ENCODE results near the gene RALBP1. TPM values are rescaled to one million over a fixed set of nuclear protein-coding genes. Genes with fewer than 3 reads are reported as not detected.

Gene RALBP1
- total RNA-seq, 1 experiment from 2014 or later: 66.2 TPM

DNA sequence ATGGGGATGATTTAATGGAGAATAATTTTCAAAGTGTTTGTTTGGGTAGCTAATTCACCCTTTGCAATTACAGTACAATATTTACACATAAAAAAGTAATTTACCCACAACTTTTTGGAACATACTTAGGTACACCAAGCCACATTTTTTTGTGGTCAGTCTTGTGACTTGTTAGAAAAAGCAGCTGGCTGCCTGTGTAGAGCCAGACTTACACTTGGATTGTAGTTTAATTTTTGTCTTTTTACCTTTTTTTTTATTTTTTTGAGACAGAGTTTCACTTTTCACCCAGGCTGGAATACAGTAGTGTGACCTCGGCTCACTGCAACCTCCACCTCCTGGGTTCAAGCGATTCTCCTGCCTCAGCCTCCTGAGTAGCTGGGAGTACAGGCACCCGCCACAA, 45.4 kb downstream of the RALBP1 start (continued):
- TF ChIP-seq, protein P1, sequence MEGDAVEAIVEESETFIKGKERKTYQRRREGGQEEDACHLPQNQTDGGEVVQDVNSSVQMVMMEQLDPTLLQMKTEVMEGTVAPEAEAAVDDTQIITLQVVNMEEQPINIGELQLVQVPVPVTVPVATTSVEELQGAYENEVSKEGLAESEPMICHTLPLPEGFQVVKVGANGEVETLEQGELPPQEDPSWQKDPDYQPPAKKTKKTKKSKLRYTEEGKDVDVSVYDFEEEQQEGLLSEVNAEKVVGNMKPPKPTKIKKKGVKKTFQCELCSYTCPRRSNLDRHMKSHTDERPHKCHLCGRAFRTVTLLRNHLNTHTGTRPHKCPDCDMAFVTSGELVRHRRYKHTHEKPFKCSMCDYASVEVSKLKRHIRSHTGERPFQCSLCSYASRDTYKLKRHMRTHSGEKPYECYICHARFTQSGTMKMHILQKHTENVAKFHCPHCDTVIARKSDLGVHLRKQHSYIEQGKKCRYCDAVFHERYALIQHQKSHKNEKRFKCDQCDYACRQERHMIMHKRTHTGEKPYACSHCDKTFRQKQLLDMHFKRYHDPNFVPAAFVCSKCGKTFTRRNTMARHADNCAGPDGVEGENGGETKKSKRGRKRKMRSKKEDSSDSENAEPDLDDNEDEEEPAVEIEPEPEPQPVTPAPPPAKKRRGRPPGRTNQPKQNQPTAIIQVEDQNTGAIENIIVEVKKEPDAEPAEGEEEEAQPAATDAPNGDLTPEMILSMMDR (IDR thresholded peaks at IDR 0.05 in 2 of 3, conservative IDR thresholded peaks at IDR 0.05 in 1 of 3; ENCODE audit: borderline replicate concordance in 1 of 3, insufficient read depth in 1 of 3, low read depth in 2 of 3, low read length in 2 of 3): no peak
- TF ChIP-seq, protein P2, sequence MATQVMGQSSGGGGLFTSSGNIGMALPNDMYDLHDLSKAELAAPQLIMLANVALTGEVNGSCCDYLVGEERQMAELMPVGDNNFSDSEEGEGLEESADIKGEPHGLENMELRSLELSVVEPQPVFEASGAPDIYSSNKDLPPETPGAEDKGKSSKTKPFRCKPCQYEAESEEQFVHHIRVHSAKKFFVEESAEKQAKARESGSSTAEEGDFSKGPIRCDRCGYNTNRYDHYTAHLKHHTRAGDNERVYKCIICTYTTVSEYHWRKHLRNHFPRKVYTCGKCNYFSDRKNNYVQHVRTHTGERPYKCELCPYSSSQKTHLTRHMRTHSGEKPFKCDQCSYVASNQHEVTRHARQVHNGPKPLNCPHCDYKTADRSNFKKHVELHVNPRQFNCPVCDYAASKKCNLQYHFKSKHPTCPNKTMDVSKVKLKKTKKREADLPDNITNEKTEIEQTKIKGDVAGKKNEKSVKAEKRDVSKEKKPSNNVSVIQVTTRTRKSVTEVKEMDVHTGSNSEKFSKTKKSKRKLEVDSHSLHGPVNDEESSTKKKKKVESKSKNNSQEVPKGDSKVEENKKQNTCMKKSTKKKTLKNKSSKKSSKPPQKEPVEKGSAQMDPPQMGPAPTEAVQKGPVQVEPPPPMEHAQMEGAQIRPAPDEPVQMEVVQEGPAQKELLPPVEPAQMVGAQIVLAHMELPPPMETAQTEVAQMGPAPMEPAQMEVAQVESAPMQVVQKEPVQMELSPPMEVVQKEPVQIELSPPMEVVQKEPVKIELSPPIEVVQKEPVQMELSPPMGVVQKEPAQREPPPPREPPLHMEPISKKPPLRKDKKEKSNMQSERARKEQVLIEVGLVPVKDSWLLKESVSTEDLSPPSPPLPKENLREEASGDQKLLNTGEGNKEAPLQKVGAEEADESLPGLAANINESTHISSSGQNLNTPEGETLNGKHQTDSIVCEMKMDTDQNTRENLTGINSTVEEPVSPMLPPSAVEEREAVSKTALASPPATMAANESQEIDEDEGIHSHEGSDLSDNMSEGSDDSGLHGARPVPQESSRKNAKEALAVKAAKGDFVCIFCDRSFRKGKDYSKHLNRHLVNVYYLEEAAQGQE (IDR thresholded peaks at IDR 0.05; ENCODE audit: low read depth): no peak
- TF ChIP-seq POLR2A (IDR thresholded peaks at IDR 0.05; ENCODE audit: borderline replicate concordance, extremely low read depth, insufficient read depth, insufficient read length) (no peak), ZNF274 (IDR thresholded peaks at IDR 0.05; ENCODE audit: low read depth, low read length) (no peak), CBX3 (IDR thresholded peaks at IDR 0.05; ENCODE audit: low read depth) (no peak), SIN3A (IDR thresholded peaks at IDR 0.05; ENCODE audit: low read depth) (no peak), SP1 (IDR thresholded peaks at IDR 0.05; ENCODE audit: low read depth) (no peak), JUND (IDR thresholded peaks at IDR 0.05) (no peak), RAD21 (IDR thresholded peaks at IDR 0.05; ENCODE audit: low read depth) (no peak), ZFX (IDR thresholded peaks at IDR 0.05) (no peak)

DNA sequence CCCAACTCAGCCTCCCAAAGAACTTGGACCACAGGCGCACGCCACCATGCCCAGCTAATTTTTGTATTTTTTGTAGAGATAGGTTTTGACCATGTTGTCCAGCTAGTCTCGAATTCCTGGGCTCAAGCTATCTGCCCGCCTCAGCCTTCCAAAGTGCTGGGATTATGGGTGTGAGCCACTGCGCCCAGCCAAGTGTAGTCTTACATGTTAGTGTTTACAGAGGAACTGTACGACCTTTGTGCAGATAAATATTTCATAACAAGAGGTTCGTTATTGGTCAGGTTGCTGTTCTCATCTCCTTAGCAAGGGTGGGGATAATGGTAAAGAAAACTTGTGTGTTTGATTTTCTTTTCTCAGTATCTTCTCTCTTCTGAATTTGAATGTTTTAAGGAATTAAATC, 46.5 kb downstream of the RALBP1 start:
- ChIA-PET CTCF (no interaction called here), POLR2A (no interaction called here), RAD21 (ENCODE audit: low non-redundant PET in 1 of 2, low total read pairs in 2 of 2, uncharacterized antibody in 2 of 2, unreplicated experiment in 2 of 2) (no interaction called here)
- Histone ChIP-seq H3K9me2 (ENCODE audit: insufficient read depth) (no peaks in the 10 kb centered on the region), H3K9ac (ENCODE audit: low read length) (no peak overlapping the region), H2AFZ (ENCODE audit: low read depth, low read length, poor library complexity, severe bottlenecking) (no peak overlapping the region), H3K79me2 (ENCODE audit: insufficient read depth, low read length) (0 out of 2 replicates have a peak, but pooled peaks cover 10% of the 10 kb centered on the region), H3K27ac (ENCODE audit: low read depth, low read length) (no peak overlapping the region), H3K4me2 (ENCODE audit: low read length) (no peak overlapping the region), H3K9me3 (ENCODE audit: control insufficient read depth in 1 of 2, insufficient read depth in 1 of 2, low read depth in 1 of 2, low read length in 2 of 2) (no peaks in the 10 kb centered on the region), H3K4me3 (replicated peaks in 1 of 2; ENCODE audit: low read depth in 1 of 2, low read length in 2 of 2) (no peak overlapping the region), H3K27me3 (ENCODE audit: insufficient read depth, low read length) (no peaks in the 10 kb centered on the region), H3K36me3 (ENCODE audit: control insufficient read depth in 1 of 2, insufficient read depth in 2 of 2, low read length in 2 of 2) (peaks cover under 1 to 3% of the 10 kb centered on the region in 2 experiments; a peak in 2 of 4 replicates), H4K20me1 (ENCODE audit: insufficient read depth) (no peaks in the 10 kb centered on the region), H3K4me1 (ENCODE audit: control insufficient read depth in 1 of 2, insufficient read depth in 2 of 2, low read length in 2 of 2) (peaks cover 0 to 9% of the 10 kb centered on the region in 2 experiments; a peak in 1 of 4 replicates)
- BruUV-seq (replicated peaks): no TSS peak
- intact Hi-C loops (cut with micrococcal nuclease): no loop called here
- ATAC-seq (no peak), DNase-seq (ENCODE audit: low read depth, low spot score) (no peak)
- TF ChIP-seq CEBPB (IDR thresholded peaks at IDR 0.05; ENCODE audit: low read depth) (no peak), YY1 (IDR thresholded peaks at IDR 0.05; ENCODE audit: extremely low read depth, insufficient replicate concordance, low read depth, low read length) (no peak), EGR1 (IDR thresholded peaks at IDR 0.05; ENCODE audit: low read depth) (no peak), POLR2A (IDR thresholded peaks at IDR 0.05; ENCODE audit: borderline replicate concordance, extremely low read depth, insufficient read depth, insufficient read length) (no peak)
- TF ChIP-seq, protein P3, sequence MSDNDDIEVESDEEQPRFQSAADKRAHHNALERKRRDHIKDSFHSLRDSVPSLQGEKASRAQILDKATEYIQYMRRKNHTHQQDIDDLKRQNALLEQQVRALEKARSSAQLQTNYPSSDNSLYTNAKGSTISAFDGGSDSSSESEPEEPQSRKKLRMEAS (IDR thresholded peaks at IDR 0.05): no peak
- TF ChIP-seq, protein P4, sequence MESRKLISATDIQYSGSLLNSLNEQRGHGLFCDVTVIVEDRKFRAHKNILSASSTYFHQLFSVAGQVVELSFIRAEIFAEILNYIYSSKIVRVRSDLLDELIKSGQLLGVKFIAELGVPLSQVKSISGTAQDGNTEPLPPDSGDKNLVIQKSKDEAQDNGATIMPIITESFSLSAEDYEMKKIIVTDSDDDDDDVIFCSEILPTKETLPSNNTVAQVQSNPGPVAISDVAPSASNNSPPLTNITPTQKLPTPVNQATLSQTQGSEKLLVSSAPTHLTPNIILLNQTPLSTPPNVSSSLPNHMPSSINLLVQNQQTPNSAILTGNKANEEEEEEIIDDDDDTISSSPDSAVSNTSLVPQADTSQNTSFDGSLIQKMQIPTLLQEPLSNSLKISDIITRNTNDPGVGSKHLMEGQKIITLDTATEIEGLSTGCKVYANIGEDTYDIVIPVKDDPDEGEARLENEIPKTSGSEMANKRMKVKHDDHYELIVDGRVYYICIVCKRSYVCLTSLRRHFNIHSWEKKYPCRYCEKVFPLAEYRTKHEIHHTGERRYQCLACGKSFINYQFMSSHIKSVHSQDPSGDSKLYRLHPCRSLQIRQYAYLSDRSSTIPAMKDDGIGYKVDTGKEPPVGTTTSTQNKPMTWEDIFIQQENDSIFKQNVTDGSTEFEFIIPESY (IDR thresholded peaks at IDR 0.05; ENCODE audit: extremely low read depth, insufficient replicate concordance, low read length): no peak
